Stimulated activated CD4-positive, alpha-beta T cell treated with anti-CD3 and anti-CD28 coated beads, Interleukin-4, amount 100 ng/mL, for 48 hours (primary cell): ENCODE data around the gene ALKBH1.
"Not testable (repeated sequence)": the region's sequence is repeated elsewhere in the genome, so short reads cannot be mapped to it uniquely, and the experiment has no call there.

Source experiments
- DNase-seq, 2 donors: peaks; one replicate each; pipeline ENCODE4 v3.0.0-alpha.2; 2020; ENCODE audit warnings: low read depth in 2 of 2

ALKBH1 gene

GRCh38 chr14:77673193-77673592 lies 34.6 kb downstream of the ALKBH1 start:
- DNase-seq = no peak

- no peak for DNase-seq
Measured at GRCh38 chr14:77667331-77667730, 40.5 kb downstream of the ALKBH1 start.

GRCh38 chr14:77663293-77663692 lies 44.5 kb downstream of the ALKBH1 start:
- DNase-seq = no peak

GRCh38 chr14:77661562-77661961 lies 46.3 kb downstream of the ALKBH1 start:
- not testable (repeated sequence) for DNase-seq

GRCh38 chr14:77660754-77661153 lies 47.1 kb downstream of the ALKBH1 start:
- no peak for DNase-seq

GRCh38 chr14:77659831-77660230 lies 48.0 kb downstream of the ALKBH1 start:
- no peak for DNase-seq

- DNase-seq = no peak
Measured at GRCh38 chr14:77657280-77657679, 50.5 kb downstream of the ALKBH1 start.

- no peak for DNase-seq
Measured at GRCh38 chr14:77654001-77654441, 53.8 kb downstream of the ALKBH1 start.

GRCh38 chr14:77649326-77649725 lies 58.5 kb downstream of the ALKBH1 start:
- DNase-seq = no peak

GRCh38 chr14:77648520-77649200 lies 59.2 kb downstream of the ALKBH1 start:
- DNase-seq = no peak

GRCh38 chr14:77647853-77648252 lies 60.0 kb downstream of the ALKBH1 start:
- DNase-seq = no peak

GRCh38 chr14:77646907-77647306 lies 60.9 kb downstream of the ALKBH1 start:
- no peak for DNase-seq

GRCh38 chr14:77645520-77646230 lies 62.1 kb downstream of the ALKBH1 start:
- DNase-seq = no peak

- no peak for DNase-seq
Measured at GRCh38 chr14:77642407-77642806, 65.4 kb downstream of the ALKBH1 start.

- peak; percentile 60 to 65 for DNase-seq
Measured at GRCh38 chr14:77641534-77642341, 66.1 kb downstream of the ALKBH1 start.

- DNase-seq = no peak
Measured at GRCh38 chr14:77640756-77641533, 66.9 kb downstream of the ALKBH1 start.

GRCh38 chr14:77638771-77639171 lies 69.1 kb downstream of the ALKBH1 start:
- DNase-seq = no peak

- DNase-seq = not testable (repeated sequence)
Measured at GRCh38 chr14:77635869-77636268, 72.0 kb downstream of the ALKBH1 start.

- DNase-seq = not testable (repeated sequence)
Measured at GRCh38 chr14:77635466-77635865, 72.4 kb downstream of the ALKBH1 start.

GRCh38 chr14:77630111-77630510 lies 77.7 kb downstream of the ALKBH1 start:
- DNase-seq = no peak

- no peak for DNase-seq
Measured at GRCh38 chr14:77625360-77625759, 82.5 kb downstream of the ALKBH1 start.

GRCh38 chr14:77623201-77623600 lies 84.6 kb downstream of the ALKBH1 start:
- no peak for DNase-seq
